ENCODE data around the gene EBLN2. TPM values are rescaled to one million over a fixed set of nuclear protein-coding genes. Genes with fewer than 3 reads are reported as not detected.
A peak's percentile ranks its signal among the peaks of the same experiment; 100 is the strongest.

The EBLN2 gene
- polyA plus RNA-seq, 3 donors, result 0.27 to 4.6 (median 0.40) TPM

DNA sequence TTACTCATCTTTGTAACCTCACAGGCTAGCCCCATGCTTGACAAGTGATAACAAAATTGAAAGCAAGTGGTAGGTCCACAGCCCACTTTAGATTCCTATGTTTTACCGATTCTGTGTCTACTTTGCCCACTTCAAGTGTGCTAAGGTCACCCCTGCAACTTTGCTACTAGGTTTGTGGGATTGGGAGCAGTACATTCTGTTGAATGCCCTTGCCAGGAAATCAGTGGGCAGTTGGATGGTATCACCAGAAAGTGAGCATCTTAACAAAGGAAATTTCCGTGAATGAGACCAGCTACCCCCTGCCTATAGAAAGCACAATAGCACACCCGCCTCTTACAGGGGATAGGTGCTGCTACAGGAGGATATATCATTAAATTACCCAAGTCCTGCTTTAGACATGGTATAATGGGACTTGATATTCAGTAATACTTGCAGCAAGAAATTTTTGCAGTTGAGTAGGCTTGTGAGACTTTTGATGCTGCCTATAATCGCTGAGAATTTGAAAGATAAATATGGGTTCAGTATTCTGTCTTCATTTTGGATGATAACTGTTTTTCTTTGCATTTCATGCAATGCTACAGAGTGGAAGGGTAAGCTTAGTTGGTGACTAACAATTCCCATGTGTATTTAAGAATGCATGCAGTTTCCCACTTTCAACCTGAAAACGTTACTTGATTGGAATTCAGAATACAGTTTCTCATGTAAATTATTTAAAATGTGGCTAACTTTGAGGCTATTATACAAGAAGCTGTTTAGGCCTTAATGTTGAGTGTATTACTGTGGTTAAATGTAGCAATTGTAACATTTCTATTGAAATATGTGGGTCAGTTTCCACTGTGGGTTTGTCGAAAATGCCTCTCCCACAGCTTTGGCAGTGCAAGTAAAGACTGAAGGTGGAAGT is 9.5 kb downstream of the EBLN2 start:
- 70% methylated on average over 3 of the region's 6 CpGs for WGBS (ENCODE audit: insufficient coverage)

DNA sequence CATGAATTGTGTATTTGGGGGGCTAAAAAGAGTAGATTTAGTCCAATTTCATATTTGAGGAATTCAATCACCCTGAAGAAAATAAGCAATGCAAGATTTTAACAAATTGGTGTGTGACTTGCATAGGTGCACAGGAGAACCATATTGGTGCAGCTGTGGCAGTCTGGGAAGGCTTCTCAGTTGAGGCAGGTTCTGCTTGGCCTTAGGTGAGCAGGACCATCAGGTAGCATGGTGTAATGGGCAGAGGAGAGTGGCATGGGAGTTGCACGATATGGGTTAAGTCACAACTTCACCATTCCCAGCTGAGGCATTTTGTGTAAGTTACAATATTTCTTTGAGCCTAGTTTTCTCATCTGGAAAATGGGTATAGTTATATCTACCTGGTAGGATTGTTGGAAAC is 10.5 kb downstream of the EBLN2 start:
- H3K27me3 Mint-ChIP-seq (ENCODE audit: low read depth in 3 of 3), result peaks cover 0 to 3% (median 2%) of the 10 kb centered on the region in 3 donors
- intact Hi-C loops (cut with micrococcal nuclease), result no loop called here

More for the DNA sequence above, 9.5 kb downstream of the EBLN2 start:
- no peak overlapping the region for H3K27ac ChIP-seq (ENCODE audit: low read depth in 1 of 2, low read length in 2 of 2)
- H3K79me2 ChIP-seq (ENCODE audit: insufficient read depth, low read length), result no peaks in the 10 kb centered on the region
- no peak overlapping the region for H3K4me3 ChIP-seq (replicated peaks in 1 of 3; ENCODE audit: low read depth in 2 of 3, low read length in 3 of 3)
- Mint-ChIP-seq H3K4me1 (peaks cover 3% of the 10 kb centered on the region), H3K27ac (peak overlapping the region in 2 of 7 donors; percentile 20 to 45), H3K4me3 (no peak overlapping the region), H3K27me3 (ENCODE audit: low read depth in 3 of 3) (peaks cover 0 to 2% (median 2%) of the 10 kb centered on the region in 3 donors), H3K36me3 (peaks cover 11 to 20% of the 10 kb centered on the region in 2 donors), H3K9me3 (no peaks in the 10 kb centered on the region)
- DNase-seq, result no peak
- TF ChIP-seq, protein P1, sequence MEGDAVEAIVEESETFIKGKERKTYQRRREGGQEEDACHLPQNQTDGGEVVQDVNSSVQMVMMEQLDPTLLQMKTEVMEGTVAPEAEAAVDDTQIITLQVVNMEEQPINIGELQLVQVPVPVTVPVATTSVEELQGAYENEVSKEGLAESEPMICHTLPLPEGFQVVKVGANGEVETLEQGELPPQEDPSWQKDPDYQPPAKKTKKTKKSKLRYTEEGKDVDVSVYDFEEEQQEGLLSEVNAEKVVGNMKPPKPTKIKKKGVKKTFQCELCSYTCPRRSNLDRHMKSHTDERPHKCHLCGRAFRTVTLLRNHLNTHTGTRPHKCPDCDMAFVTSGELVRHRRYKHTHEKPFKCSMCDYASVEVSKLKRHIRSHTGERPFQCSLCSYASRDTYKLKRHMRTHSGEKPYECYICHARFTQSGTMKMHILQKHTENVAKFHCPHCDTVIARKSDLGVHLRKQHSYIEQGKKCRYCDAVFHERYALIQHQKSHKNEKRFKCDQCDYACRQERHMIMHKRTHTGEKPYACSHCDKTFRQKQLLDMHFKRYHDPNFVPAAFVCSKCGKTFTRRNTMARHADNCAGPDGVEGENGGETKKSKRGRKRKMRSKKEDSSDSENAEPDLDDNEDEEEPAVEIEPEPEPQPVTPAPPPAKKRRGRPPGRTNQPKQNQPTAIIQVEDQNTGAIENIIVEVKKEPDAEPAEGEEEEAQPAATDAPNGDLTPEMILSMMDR (IDR thresholded peaks at IDR 0.05), result no peak
- H3K4me1 ChIP-seq (ENCODE audit: control insufficient read depth in 1 of 2, insufficient read depth in 2 of 2, low read length in 2 of 2), result no peaks in the 10 kb centered on the region
- no peaks in the 10 kb centered on the region for H4K20me1 ChIP-seq (ENCODE audit: insufficient read depth, low read length)
- H3K9ac ChIP-seq (ENCODE audit: insufficient read depth, low read length, poor library complexity, severe bottlenecking), result no peak overlapping the region
- H3K9me3 ChIP-seq (replicated peaks in 1 of 2; ENCODE audit: control insufficient read depth in 1 of 2, insufficient read depth in 1 of 2, low read length in 2 of 2), result no peaks in the 10 kb centered on the region
- H3K4me2 ChIP-seq (replicated peaks; ENCODE audit: extremely low read depth, low read length, poor library complexity, severe bottlenecking), result no peak overlapping the region
- H3K36me3 ChIP-seq (replicated peaks in 1 of 2; ENCODE audit: control insufficient read depth in 1 of 2, insufficient read depth in 2 of 2, low read length in 2 of 2), result peaks cover 22 to 23% of the 10 kb centered on the region in 2 donors
- intact Hi-C loops (cut with micrococcal nuclease), result no loop called here
- no peak overlapping the region for H2AFZ ChIP-seq (ENCODE audit: insufficient read depth, low read depth, low read length, poor library complexity, severe bottlenecking)
- no peaks in the 10 kb centered on the region for H3K27me3 ChIP-seq (ENCODE audit: control insufficient read depth in 2 of 2, insufficient read depth in 2 of 2, low read length in 2 of 2)

More for the DNA sequence above, 10.5 kb downstream of the EBLN2 start:
- H3K4me1 Mint-ChIP-seq, result peaks cover 3% of the 10 kb centered on the region
- Histone ChIP-seq H3K4me2 (replicated peaks; ENCODE audit: extremely low read depth, low read length, poor library complexity, severe bottlenecking) (no peak overlapping the region), H3K4me1 (ENCODE audit: control insufficient read depth in 1 of 2, insufficient read depth in 2 of 2, low read length in 2 of 2) (no peaks in the 10 kb centered on the region), H3K9me3 (replicated peaks in 1 of 2; ENCODE audit: control insufficient read depth in 1 of 2, insufficient read depth in 1 of 2, low read length in 2 of 2) (no peaks in the 10 kb centered on the region), H3K9ac (ENCODE audit: insufficient read depth, low read length, poor library complexity, severe bottlenecking) (no peak overlapping the region), H3K4me3 (replicated peaks in 1 of 3; ENCODE audit: low read depth in 2 of 3, low read length in 3 of 3) (no peak overlapping the region), H2AFZ (ENCODE audit: insufficient read depth, low read depth, low read length, poor library complexity, severe bottlenecking) (no peak overlapping the region), H3K79me2 (ENCODE audit: insufficient read depth, low read length) (no peaks in the 10 kb centered on the region), H3K27me3 (ENCODE audit: control insufficient read depth in 2 of 2, insufficient read depth in 2 of 2, low read length in 2 of 2) (no peaks in the 10 kb centered on the region), H3K36me3 (replicated peaks in 1 of 2; ENCODE audit: control insufficient read depth in 1 of 2, insufficient read depth in 2 of 2, low read length in 2 of 2) (peaks cover 14 to 15% of the 10 kb centered on the region in 2 donors), H3K27ac (ENCODE audit: low read depth in 1 of 2, low read length in 2 of 2) (no peak overlapping the region), H4K20me1 (ENCODE audit: insufficient read depth, low read length) (no peaks in the 10 kb centered on the region)
- WGBS (ENCODE audit: insufficient coverage), result no CpG with 5 or more reads among the region's 1 CpG
- H3K36me3 Mint-ChIP-seq, result peaks cover 7 to 10% of the 10 kb centered on the region in 2 donors
- no peak overlapping the region for H3K4me3 Mint-ChIP-seq
- peak overlapping the region in 1 of 7 donors; percentile 54 for H3K27ac Mint-ChIP-seq
- no peak for DNase-seq
- H3K9me3 Mint-ChIP-seq, result no peaks in the 10 kb centered on the region
- TF ChIP-seq, protein P1 (IDR thresholded peaks at IDR 0.05), result no peak

Data from CD14-positive monocyte (primary cell).